VCaP (cell line): ENCODE results near the gene TBPL2.

ENCODE experiments used
- H3K27ac ChIP-seq: fragments of 450-650 bp; 2 replicates; pipeline ENCODE4 v1.5.1; 2017
- TF ChIP-seq, protein P1 (sequence below): fragments of 450-650 bp; conservative IDR thresholded peaks from 2 replicates; pipeline ENCODE4 v1.5.1; 2017; ENCODE audit warnings: mild to moderate bottlenecking, moderate library complexity

TBPL2 gene

DNA sequence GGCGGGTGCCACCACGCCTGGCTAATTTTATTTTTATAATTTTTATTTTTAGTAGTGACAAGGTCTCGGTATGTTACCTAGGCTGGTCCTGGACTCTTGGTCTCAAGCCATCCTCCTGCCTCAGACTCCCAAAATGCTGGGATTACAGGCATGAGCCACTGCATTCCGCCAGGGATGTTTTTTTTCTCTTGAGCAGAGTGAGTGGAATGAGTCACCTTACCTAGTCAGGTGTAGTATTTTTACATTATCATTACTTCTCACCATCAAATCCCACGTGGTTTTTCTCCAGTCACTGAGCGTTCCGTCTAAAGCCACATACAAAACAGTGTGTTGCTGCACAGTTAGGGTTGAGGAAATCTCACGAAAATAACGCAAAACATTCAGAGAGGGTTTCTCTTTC lies 870 bp upstream of the TBPL2 start:
- H3K27ac ChIP-seq = no peak overlapping the region
- TF ChIP-seq, protein P1, sequence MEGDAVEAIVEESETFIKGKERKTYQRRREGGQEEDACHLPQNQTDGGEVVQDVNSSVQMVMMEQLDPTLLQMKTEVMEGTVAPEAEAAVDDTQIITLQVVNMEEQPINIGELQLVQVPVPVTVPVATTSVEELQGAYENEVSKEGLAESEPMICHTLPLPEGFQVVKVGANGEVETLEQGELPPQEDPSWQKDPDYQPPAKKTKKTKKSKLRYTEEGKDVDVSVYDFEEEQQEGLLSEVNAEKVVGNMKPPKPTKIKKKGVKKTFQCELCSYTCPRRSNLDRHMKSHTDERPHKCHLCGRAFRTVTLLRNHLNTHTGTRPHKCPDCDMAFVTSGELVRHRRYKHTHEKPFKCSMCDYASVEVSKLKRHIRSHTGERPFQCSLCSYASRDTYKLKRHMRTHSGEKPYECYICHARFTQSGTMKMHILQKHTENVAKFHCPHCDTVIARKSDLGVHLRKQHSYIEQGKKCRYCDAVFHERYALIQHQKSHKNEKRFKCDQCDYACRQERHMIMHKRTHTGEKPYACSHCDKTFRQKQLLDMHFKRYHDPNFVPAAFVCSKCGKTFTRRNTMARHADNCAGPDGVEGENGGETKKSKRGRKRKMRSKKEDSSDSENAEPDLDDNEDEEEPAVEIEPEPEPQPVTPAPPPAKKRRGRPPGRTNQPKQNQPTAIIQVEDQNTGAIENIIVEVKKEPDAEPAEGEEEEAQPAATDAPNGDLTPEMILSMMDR = no peak

DNA sequence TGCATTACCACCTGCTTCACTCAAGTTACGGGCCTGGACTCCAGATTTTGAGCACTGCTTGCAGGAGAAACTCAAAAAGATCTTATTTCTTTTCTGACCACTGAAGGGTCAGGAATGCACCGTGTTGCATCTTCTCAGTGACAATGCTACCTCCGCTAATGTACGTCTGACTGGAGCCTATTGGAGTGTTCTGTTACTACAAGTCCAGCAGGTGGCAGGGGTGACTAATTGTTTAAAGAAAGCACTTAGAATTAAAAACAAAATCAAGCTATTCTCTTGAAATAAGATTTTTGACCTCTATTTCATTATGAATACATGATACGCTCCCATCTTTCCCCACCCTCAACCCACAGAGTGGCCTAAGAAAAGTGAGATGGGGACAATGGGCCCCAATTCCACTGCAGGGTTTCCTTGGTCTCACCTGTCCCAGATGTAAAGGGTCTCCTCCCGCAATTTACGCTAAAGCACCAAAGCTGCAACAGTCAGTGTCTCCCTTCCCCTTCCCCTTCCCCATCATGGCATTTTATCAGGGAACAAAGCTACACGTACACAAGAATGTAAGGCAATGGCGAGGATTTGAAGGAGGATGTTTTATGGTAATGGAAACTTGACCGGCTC lies 2.2 kb downstream of the TBPL2 start:
- TF ChIP-seq, protein P1 = peak; percentile 79
- no peak overlapping the region for H3K27ac ChIP-seq

DNA sequence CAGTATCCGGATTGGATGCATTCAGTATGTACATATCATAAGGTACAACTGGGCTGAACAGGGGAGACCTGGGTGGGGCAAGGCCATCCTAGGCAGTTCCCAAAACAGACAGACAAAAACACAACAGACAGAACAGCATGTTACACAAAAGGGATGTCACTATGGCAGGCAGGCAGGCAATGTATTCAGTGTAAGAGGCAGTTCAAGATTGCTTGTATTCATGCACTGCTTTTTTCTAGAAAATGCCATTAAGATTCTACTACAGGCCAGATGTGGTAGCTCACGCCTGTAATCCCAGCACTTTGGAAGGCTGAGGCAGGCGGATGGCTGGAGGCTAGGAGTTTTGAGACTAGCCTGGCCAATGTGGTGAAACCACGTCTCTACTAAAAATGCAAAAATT lies 3.5 kb downstream of the TBPL2 start:
- H3K27ac ChIP-seq = no peak overlapping the region
- TF ChIP-seq, protein P1 = no peak

DNA sequence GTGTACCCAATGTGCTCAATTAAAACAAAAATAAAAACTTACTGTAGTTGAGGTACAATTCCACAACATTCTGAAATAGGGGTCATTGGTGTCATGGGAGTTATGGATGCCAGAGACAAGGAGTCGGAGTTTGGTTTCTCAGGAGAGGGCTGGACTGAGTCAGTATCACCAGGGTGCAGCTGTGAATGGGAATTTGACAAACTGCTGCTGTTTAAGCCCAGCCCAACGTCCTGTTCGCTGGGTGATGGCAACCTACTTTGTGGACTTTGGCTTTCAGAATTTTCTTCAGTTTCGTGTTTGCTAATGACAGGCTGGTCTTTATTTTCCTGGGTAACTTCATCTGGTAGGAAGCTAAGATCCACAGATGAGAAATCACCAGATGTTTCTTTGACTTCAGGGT lies 3.9 kb downstream of the TBPL2 start:
- no peak overlapping the region for H3K27ac ChIP-seq
- TF ChIP-seq, protein P1 = no peak

DNA sequence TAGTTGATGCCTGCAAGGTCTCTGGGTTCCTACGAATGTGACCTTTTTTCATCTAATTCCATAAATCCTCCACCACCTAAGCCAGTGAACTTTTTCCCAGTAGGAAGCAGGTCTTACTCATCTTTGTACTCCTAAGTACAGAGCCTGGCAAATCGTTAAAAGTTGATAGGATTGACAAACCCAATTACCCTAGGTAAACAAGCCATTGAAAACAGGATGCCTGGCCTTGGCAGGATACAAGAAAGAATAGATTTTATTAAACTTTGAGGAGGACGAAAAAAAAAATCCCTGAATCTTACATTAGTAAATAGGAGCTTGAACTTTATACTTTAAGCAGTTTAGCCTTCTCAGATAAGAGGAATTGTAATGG lies 5.6 kb downstream of the TBPL2 start:
- TF ChIP-seq, protein P1 = no peak
- no peak overlapping the region for H3K27ac ChIP-seq

DNA sequence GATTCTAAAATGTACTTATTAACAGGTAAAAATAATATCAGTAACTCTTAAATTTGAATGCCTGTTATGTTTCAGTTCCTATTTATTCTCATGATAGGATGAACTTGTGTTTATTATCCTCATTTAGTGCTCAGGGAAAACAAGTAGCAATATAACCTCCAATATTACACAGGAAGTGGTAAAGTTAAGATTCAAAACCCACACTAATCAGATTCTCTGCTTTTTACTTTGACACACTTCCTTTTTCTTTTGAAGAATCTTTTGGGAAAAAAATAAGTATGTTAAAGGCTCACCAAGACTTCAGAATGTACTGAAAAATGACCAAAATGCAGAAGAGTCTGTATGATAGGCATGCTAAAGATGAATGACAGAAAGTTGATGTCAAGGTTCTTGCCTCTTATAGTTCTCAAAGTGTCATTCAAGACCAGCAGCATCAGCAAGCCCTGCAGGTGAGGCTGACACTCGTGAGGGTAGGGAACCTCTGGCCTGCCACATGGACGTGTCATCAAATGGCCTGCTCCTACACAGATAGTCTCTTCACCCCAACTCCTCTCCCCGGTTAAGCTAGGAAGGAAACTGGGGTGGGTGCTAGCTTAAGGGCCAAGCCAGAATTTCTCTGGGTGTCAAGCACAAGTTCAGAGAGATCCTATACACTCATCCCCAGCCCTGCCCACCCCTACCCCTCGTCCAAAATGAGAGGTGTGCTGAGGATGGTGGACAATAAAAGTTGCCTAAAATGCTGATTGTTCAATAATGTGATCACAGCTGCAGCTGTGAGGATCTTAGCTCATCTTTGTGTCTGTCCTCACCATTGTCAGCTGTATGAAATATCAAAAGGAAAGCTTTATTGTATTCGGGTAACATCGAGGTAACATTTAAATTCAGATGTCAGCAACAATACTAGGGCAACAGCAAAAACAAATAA lies 6.3 kb downstream of the TBPL2 start:
- TF ChIP-seq, protein P1 = no peak
- no peak overlapping the region for H3K27ac ChIP-seq

DNA sequence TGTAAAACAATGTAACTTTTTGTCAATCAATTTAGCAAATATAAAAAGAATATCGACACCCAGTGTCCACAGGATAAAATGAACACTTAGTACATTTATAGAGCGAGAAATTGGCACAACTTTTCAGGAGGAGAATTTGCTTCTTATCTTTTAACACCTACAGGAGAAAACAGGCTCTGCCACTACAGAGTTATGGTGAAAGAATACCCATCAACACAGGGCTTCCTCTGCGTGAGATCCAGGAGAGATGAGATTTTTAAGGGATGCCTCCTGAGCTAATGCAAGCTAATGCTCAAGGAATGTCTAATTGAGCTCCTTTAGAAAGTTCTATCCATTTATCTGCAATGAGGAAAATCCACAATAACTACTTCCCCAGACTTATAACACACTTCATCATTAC lies 7.8 kb downstream of the TBPL2 start:
- H3K27ac ChIP-seq = no peak overlapping the region
- TF ChIP-seq, protein P1 = no peak
